GM19372 (cell line): Measurements from ENCODE around the gene ALG2.

Source experiments
- ATAC-seq: cut with Tn5 transposase; IDR thresholded peaks from one replicate; pipeline ENCODE4 v1.9.1; 2021; ENCODE audit warnings: mild to moderate bottlenecking, low read depth, moderate library complexity; ENCODE audit not compliant: unreplicated experiment

Gene ALG2, protein sequence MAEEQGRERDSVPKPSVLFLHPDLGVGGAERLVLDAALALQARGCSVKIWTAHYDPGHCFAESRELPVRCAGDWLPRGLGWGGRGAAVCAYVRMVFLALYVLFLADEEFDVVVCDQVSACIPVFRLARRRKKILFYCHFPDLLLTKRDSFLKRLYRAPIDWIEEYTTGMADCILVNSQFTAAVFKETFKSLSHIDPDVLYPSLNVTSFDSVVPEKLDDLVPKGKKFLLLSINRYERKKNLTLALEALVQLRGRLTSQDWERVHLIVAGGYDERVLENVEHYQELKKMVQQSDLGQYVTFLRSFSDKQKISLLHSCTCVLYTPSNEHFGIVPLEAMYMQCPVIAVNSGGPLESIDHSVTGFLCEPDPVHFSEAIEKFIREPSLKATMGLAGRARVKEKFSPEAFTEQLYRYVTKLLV

DNA sequence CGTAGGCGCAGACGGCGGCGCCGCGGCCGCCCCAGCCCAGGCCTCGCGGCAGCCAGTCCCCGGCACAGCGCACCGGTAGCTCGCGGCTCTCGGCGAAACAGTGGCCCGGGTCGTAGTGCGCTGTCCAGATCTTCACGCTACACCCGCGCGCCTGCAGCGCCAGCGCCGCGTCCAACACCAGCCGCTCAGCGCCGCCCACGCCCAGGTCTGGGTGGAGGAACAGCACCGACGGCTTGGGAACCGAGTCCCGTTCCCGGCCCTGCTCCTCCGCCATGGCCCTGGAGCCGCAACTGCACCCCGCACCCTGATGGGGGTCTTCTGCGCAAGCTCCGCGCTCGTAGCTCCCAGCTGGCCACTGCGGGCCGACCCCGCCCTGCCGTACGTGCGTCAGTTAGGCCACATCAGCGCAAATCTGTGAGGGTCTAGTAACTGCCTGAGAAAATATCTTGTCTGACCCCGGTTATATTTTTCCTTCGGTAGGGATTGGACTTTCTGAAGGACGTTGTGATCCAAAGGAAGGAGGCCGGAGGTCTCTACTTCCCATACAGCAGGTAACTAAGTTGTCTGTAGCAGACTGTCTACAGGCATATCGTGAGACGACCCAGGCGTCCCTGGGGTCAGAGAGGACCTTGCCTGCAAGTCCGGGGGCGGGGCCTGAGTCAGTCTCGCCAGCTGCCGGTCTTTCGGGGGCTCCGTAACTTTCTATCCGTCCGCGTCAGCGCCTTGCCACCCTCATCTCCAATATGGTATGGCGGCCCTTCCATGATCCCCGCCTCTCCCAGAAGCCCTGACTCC is at the start of gene ALG2, which contains the start of gene SEC61B:
Gene ALG2, minus strand, starts transcription at position 322 of the 795 bp plus-strand sequence. Its CDS starts 48 bp downstream, at position 274.
Gene SEC61B, plus strand, starts transcription at position 662 of the 795 bp plus-strand sequence. Its CDS starts 82 bp downstream, at position 744.
- peak; percentile 88 for ATAC-seq

DNA sequence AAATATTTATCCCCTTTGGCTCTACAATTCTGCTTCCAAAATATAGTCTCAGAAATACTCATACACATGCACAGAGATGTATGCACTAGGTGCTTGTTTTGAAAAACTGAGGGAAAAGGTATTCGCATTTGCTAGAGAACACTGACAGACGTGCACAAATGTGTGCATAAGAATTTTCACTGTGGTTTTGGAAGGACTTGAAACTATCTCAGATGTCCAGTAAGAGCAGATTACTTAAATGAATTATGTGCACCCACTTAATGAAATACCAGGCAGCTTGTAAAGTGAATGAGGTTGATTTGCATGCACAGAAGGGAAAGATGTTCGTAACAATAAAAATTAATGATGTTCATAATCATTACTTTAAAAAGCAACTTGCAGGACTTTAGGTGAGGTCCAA is 48.7 kb upstream of the ALG2 start:
- no peak for ATAC-seq

DNA sequence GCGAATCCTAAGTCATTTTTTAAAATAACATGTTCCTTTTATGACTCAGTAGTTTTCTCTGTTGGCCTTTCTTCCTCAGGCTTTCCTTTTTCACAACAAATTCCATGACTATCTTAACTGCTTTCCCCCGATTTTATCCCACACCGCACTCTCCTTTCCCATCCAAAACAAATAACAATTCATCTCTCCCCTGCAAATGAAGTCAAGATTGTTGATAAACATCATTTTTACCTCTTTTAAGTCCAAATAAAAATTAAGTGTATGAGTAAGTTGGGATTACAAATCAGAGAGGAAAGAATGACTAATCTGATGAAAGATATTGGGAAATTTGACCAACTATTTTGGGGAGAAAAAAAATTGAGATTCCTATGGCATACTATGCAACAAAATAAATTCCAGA is 47.7 kb upstream of the ALG2 start:
- ATAC-seq, result no peak

DNA sequence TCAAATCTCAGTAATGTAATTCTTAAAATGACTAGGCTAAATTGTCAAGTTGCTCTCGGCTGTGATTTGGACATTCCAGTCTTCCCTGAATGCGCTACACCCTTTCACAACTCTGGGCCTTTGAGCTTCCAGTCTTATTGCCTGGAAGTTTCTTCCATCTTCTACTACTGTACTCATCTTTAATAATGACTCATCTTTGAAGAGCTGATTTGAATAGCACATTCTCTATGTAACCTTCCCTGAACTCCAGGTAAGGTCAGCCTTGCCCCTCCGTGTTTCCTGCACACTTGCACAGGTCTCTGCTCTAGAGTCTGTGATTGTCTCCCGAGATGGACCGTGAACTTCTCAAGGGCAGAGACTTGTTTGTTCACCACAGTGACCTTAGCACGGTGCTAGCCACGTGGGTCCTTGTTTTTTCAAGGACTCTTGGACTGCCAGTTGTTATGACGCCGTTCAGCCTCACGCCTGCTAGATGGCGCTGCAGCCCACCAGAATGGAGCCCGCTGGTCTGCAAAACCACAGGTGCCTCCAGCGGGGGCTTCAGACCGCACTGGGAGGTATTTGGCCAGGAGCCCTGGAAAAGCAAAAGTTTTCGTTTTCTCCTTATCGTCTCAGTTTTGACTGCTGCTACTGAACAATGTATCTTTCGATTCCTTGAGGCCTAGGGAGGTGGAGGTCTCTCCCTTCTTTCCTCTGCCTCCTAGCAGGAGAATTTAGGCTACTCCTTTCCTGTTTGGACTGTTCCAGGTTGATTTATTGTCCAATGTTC is 44.7 kb upstream of the ALG2 start:
- ATAC-seq, result peak; percentile 73

DNA sequence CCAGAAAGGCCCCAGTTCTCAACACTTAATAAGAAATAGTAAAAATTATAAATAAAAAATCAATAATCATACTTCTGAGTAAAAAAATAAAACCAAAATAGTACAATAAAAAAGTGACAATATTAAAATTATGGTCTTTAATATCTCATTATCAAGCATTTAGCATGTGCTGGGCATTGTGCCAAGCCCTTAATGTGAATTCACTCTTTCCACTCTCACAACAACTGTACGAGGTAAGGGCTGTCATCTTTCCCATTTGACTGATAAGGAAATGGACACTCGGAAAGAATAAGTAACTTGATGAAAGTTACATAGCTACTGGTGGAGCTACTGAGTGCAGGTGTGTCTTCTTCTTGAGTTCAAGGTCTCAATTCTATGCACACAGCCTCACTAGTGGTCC is 43.9 kb upstream of the ALG2 start:
- ATAC-seq, result no peak

DNA sequence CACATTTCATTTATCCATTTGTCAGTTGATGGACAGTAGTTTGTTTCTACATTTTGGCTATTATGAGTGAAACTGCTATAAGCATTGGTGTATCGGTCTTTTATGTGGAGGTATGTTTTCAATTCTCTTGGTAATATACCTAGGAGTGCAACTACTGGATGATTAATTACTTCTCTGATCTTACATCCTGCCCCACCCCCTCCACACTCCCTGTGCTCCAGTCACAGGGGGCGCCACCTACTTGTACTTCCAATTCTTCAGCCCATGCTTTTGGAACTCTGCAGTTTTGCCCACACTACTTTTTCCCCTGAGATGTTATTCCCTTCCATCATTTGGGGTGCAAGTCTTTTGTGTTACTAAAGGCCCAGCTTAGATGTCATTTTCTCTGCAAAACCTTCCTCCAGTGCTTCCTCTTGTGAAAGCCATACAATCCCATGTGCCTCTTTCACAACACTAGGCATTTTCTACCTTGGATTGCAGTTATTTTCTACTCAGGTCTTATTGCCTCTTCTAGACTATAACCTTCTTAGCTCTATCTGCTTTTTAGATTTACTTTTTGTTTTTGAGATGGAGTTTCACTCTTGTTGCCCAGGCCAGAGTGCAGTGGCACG is 42.4 kb upstream of the ALG2 start:
- no peak for ATAC-seq

DNA sequence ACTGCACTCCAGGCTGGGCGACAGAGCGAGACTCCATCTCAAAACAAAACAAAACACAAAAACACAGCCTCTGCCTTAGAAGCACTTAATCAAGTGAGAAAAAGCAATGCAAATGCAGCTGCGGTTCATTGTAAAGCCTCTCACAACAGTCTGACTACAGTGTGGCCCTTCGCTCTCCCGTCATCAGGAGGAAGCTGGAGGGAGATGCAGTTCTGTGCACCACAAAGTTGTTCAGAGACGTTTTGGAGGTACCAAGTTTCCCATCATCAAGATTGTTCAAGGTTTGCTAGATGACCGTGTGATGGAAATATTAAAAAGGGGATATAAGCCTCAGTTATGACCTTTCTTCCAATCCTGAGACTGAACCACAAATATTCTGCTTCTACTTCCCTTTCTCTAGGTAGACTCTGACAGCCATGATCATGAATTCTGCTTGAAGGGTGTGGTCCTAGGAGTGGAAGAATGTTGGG is 41.2 kb upstream of the ALG2 start:
- no peak for ATAC-seq

DNA sequence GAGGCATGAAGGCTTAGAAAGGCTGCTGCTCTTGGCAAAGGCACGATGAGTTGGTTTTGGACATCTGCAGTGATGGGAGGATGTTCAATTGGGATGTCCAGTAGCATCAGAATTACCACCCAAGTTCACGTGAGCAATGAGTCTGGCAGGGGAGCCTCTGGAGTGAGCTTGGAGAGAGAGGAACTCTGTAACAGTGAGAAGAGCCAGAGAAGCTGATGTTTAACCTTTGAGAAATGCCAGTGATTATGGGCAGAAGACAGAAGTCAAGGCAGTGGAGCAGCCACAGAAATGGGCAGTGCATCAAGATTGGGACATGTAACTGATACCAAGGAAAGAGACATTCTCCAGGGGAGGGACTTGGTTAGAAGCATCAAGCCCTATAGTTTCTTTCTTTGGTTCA is 40.2 kb upstream of the ALG2 start:
- ATAC-seq, result no peak

DNA sequence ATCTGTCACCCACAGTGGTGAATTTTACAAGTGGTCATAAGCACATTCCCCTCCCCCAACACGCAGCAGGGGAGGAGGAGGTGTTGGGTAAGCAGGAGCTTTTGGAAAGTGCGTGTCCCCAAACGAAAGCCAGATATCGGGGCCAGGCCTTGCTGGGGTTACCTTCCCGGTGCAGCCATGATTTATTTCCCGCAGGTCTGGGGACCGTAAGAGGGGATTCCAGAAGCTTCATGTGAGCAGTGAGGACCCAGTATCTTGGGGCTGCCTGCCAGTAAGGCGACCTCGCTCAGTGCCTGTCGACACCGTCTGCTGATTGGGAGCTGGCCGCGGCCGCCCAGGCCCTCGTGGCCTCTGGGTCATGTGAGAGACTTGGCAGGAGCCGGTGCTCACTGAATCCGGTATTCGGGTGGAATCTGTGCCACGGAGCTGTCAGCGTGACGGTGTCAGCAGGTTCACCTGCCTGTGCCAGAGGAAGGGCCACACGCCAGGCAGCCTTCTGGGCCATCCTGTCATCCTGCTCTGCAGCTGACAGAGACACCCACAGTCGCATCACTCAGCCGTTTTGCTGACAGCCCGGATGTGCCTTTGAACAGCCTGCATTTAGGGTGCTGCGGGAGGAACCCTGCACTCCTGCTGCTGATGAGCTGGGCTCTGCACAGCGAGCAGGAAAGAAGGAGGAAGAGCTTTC is 37.6 kb upstream of the ALG2 start:
- no peak for ATAC-seq

DNA sequence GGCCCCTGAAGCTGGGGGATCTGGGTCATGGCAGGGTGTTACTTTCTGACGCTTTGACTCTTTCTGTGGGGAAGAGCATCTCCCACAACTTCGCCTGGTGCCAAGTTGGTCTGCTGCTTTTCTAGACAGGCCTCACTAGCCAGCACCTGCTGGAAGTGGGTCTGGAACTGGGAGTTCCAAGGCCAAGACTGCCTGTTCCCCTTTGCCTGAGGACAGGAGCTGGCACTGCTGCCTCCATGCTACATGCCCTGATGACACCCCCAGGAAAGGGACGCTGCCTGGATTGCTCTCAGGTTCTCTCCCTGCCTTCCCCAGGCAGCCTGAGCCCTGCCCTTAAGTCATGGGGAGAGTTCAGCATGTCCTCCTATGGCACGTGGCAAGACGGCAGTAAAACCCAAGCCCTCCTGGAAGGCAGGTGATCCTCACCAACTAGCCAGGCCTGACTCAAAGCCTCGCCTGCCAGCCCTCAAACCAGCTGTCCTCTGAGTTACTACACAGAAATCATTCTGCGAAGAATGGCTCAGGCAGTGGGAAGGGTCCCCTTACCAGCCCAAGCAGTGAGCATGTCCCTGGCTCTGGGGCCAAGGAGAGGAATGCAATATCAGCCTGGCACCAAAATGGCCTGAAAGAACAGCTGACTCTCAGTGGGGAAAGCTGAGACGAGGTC is 36.1 kb upstream of the ALG2 start:
- ATAC-seq, result no peak

DNA sequence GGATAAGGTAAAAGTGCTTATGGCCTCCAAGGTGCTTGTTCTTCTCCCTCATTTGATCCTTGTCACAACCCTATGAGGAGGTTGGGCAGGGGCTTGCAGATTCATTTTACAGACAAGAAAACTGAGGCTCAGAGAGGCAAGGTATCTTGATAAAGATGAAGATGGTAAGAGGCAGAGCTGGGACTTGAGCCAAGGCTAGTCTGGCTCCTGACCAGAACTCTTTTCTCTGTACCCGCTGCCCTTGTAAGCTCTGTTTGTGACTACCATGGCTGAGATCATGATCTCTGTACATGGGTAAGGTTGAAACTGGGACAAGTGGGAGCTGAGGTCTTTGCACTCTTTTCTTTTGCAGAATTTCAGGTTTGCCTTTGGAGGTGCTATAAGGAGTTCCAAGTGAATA is 33.9 kb upstream of the ALG2 start:
- ATAC-seq, result no peak

DNA sequence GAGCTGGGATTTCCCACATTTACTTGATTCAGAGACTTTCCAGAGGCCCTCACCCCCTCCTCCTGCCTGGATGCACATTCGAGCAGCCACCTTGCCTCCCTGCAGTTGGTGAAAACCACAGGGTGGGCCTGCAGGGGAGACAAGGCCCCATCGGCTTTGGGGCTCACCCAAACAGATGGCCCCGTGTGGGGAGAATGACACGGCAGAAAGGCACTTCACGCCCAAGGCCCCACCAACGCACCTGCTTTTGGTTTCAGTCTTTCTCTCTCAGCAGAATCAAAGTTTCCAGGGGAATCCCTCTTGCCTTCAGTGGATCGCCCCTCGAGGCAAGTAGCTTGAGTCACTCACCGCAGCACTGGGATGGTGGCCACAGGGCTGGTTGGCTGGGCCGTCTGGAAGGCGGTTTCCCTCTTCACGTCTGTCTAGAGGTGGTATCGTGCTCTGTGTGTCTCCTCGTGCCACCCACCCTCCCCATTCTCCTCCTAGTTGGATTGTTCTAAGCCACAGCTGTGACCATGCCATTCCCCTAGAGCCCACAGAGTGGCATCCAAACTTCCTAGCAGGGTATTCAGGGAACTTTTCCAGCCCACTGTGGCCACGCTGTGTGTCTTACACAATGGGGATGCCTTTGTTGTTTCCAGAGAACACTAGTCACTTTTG is 32.2 kb upstream of the ALG2 start:
- ATAC-seq, result peak; percentile 79

DNA sequence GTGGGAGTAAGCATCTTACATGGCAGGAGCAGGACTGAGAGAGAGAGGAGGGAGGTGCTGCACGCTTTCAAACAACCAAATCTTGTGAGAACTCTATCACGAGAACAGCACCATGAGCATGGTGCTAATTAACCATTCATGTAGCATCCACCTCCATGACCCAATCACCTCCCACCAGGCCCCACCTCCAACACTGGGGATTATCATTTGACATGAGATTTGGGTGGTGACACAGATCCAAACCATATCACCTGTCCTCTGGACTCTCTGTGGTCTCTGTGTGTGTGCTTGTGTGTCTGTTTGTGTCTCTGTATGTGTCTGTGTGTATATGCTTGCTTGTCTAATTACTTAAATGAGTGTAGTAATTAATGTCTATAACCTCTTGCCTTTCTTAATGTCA is 31.4 kb upstream of the ALG2 start:
- ATAC-seq, result peak; percentile 39

DNA sequence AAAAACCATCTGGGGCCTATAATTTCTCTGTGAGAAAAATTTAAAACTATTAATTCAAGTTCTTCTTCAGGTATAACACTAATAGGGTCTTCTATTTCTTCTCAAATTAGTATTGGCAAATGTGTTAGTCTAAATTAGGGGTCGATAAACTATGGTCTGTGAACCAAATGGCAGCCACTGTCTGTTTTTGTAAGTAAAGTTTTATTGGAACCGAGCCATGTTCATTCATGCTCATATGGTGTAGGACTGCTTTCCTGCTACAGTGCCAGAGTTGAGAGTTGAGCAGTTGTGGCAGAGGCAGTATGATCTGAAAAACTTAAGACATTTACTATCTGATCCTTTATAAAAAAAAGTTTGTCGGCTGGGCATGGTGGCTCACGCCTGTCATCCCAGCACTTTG is 29.4 kb upstream of the ALG2 start:
- no peak for ATAC-seq

DNA sequence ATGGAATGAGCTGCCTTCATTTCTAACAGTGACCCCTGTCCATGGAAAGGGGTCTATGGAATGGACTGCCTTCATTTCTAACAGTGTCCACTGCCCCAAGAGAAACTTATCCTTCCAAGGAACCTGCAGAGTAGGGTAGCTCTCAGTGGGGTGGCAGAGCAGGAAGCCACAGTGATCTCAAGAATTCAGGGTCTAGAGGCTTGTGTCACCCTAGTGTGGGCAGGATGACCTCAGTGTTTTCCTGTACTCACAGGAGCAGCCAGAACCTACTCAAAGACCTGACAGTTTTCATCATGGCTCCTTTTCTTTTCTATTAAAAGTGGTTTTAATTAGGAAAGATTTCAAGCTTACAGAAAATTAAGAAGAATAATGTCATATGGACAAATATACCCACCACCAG is 27.9 kb upstream of the ALG2 start:
- no peak for ATAC-seq

DNA sequence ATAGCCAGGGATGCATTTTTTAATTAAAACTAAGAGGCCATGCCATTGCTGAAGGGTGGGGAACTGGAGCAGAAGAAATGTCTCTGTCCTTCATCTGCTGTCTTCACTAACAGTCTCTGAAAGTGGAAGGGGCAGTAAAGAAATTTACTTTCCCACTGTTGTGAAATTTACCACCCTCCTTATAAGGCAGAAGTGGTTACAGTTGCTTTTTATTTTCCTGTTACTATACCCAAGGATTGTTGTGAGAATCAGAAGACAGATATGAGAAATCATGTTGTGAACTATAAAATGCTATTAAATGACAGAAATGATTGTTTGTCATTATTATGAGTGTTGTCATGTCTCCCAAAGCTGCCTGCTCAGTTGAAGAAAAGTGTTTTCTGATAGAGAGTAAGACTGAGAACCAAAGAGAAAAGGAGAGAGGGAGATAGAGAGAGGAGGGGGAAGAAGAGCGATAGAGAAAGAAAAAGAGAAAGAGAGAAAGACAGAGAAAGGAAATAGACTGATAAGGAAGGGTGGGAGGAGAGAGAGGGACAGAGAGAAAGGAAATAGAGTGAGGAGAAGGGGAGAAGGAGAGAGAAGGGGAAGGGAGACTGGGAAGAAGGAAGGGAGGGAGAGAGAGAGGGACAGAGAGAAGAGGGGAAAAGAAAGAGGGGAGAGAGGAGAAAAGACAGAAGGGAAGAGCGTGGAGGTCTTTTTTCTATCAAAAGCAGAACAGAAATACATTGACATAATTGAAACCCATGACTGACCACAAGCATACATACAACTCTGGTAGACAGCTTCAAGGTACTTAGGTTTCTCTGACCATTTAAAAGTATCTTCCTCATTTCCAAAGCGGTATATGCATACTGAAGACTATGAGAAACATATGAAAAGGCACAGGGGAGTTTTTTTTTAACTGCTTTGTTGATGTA is 22.9 kb upstream of the ALG2 start:
- peak; percentile 88 for ATAC-seq

DNA sequence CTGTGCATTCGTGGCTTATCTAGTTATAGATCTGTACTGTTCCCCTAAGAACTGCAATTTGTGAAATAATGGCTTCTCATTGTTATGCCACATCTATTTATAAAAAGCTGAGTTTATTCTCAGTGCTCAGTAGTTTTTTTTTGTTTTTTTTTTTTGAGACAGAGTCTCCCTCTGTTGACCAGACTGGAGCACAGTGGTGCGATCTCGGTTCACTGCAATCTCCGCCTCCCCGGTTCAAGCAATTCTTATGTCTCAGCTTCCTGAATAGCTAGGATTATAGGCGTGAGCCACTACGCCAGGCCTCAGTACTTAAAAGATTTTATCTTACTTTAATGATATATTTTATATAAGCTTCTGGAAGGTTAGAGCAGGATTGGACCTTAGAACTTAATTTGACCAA is 19.4 kb upstream of the ALG2 start:
- ATAC-seq, result no peak
